WTC11 (cell line): ENCODE measurements around the gene MYL7. TPM values are rescaled to one million over a fixed set of nuclear protein-coding genes. Genes with fewer than 3 reads are reported as not detected.
A peak's percentile ranks its signal among the peaks of the same experiment; 100 is the strongest.

Experiments used
- ATAC-seq: fragments of 200-7000 bp; cut with Tn5 transposase; 2 replicates; pipeline ENCODE4 v1.10.0; 2021; ENCODE audit warnings: mild to moderate bottlenecking, moderate library complexity
- CTCF ChIA-PET: fragments of 300-600 bp; sonication (Branson Sonifier 250); formaldehyde crosslinking; loops from one replicate; lab custom pipeline; 2021; ENCODE audit warnings: antibody characterized with exemption; lab: Charles Lee
- POLR2A ChIA-PET: fragments of 350-600 bp; sonication (Branson Sonifier 250); formaldehyde crosslinking; loops from one replicate; lab custom pipeline; 2021; ENCODE audit warnings: antibody characterized with exemption; lab: Charles Lee
- DNase-seq: peaks from one replicate; pipeline ENCODE4 v3.0.0; 2021; ENCODE audit warnings: low spot score
- H3K27ac Mint-ChIP-seq: 2 replicates; pipeline ENCODE4 v1.8.0; 2021; ENCODE audit warnings: mixed read lengths
- H3K27me3 Mint-ChIP-seq: 2 replicates; pipeline ENCODE4 v1.8.0; 2021; ENCODE audit warnings: low read depth, mild to moderate bottlenecking, moderate library complexity, mixed read lengths
- H3K36me3 Mint-ChIP-seq: 2 replicates; pipeline ENCODE4 v1.8.0; 2021; ENCODE audit warnings: mixed read lengths
- H3K4me1 Mint-ChIP-seq: 2 replicates; pipeline ENCODE4 v1.8.0; 2022; ENCODE audit warnings: mixed read lengths
- H3K4me3 Mint-ChIP-seq: 2 replicates; pipeline ENCODE4 v1.8.0; 2021; ENCODE audit warnings: mild to moderate bottlenecking, moderate library complexity, mixed read lengths
- H3K9me3 Mint-ChIP-seq: 2 replicates; pipeline ENCODE4 v1.8.0; 2021; ENCODE audit warnings: mixed read lengths
- ATF1 ChIP-seq: sonication (generic); formaldehyde crosslinking; IDR thresholded peaks from 2 replicates; pipeline ENCODE4 v1.8.1; 2023; ENCODE audit warnings: mild to moderate bottlenecking, moderate library complexity, missing genetic modification reagents
- CREB1 ChIP-seq: sonication (generic); formaldehyde crosslinking; IDR thresholded peaks from 2 replicates; pipeline ENCODE4 v1.8.0; 2023; ENCODE audit warnings: mild to moderate bottlenecking, missing genetic modification reagents
- ESRRA ChIP-seq: sonication (generic); formaldehyde crosslinking; IDR thresholded peaks from 2 replicates; pipeline ENCODE4 v1.8.1; 2022; ENCODE audit warnings: mild to moderate bottlenecking, missing genetic modification reagents, borderline replicate concordance
- FOXJ3 ChIP-seq: sonication (generic); formaldehyde crosslinking; IDR thresholded peaks from 2 replicates; pipeline ENCODE4 v1.9.0; 2021; ENCODE audit warnings: missing genetic modification reagents, mild to moderate bottlenecking, borderline replicate concordance
- GABPB1 ChIP-seq: sonication (generic); formaldehyde crosslinking; IDR thresholded peaks from 2 replicates; pipeline ENCODE4 v1.8.1; 2023; ENCODE audit warnings: mild to moderate bottlenecking, missing genetic modification reagents
- IRF1 ChIP-seq: sonication (generic); formaldehyde crosslinking; IDR thresholded peaks from 2 replicates; pipeline ENCODE4 v1.8.0; 2023; ENCODE audit warnings: missing genetic modification reagents
- JAZF1 ChIP-seq: fragments of 250-450 bp; sonication (Bioruptor Pico); IDR thresholded peaks from 2 replicates; pipeline ENCODE4 v1.9.0; 2021; ENCODE audit warnings: moderate library complexity, mild to moderate bottlenecking, inconsistent platforms
- OVOL2 ChIP-seq: fragments of 250-450 bp; sonication (Bioruptor Pico); IDR thresholded peaks from 2 replicates; pipeline ENCODE4 v1.9.0; 2021; ENCODE audit warnings: mild to moderate bottlenecking, borderline replicate concordance
- SMAD4 ChIP-seq: sonication (generic); formaldehyde crosslinking; IDR thresholded peaks from 2 replicates; pipeline ENCODE4 v1.8.0; 2022; ENCODE audit warnings: mild to moderate bottlenecking, missing genetic modification reagents
- ZNF121 ChIP-seq: sonication (generic); formaldehyde crosslinking; IDR thresholded peaks from 2 replicates; pipeline ENCODE4 v1.8.0; 2023; ENCODE audit warnings: missing genetic modification reagents
- ZNF232 ChIP-seq: sonication (generic); formaldehyde crosslinking; IDR thresholded peaks from 2 replicates; pipeline ENCODE4 v1.8.0; 2022; ENCODE audit warnings: mild to moderate bottlenecking, missing genetic modification reagents
- ZNF281 ChIP-seq: sonication (generic); formaldehyde crosslinking; IDR thresholded peaks from 2 replicates; pipeline ENCODE4 v1.8.0; 2023; ENCODE audit warnings: mild to moderate bottlenecking, missing genetic modification reagents
- ZNF671 ChIP-seq: fragments of 250-450 bp; sonication (Bioruptor Pico); IDR thresholded peaks from 2 replicates; pipeline ENCODE4 v1.8.0; 2021; ENCODE audit warnings: mild to moderate bottlenecking
- total RNA-seq: library from RNA; stranded (reverse); gene quantifications from 3 replicates; pipeline ENCODE4 v1.2.3, GENCODE V29; 2021

The MYL7 gene
- total RNA-seq, 1 experiment from 2014 or later: 0.90 TPM

DNA sequence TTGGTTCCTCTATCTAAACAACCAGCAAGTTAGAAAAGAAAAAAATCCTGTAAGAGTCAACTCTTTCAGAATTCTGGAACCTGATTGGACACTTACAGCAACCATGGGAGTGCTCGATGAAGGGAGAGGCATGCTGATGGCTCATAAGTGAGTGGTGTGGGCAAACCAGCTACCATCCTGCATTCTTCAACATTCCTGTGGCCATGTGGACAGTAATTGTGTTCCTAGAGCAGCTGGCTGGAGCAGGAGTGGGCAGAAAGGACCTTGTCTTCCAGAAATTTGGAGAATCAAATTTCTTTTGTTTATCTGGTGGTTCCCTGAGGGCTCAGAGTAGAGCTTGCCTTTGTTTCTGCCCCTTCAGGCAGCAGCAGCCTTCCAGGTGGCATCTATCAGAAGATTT, 22.5 kb upstream of the MYL7 start:
- DNase-seq: no peak
- Mint-ChIP-seq H3K9me3 (peaks cover 3% of the 10 kb centered on the region; the same call in 1 of the 2 replicates), H3K36me3 (no peaks in the 10 kb centered on the region), H3K4me1 (peaks cover 11% of the 10 kb centered on the region), H3K4me3 (no peak overlapping the region)
- ChIA-PET POLR2A (no interaction called here), CTCF (interaction anchor here (0.9 to 1.6 kb wide), 2 partner anchors 17 to 77 kb away, joined by 3 to 4 read pairs; no protein-coding TSS in a partner anchor)
- TF ChIP-seq ESRRA (CRISPR knock-in tag): no peak
- TF ChIP-seq OVOL2 (CRISPR knock-in tag): no peak
- no peak for TF ChIP-seq ATF1 (CRISPR knock-in tag)
- TF ChIP-seq SMAD4: no peak
- TF ChIP-seq ZNF281 (CRISPR knock-in tag): no peak
- no peak for TF ChIP-seq ZNF232
- no peak for TF ChIP-seq CREB1
- TF ChIP-seq, all 79 proteins: peak for 0
- H3K27me3 Mint-ChIP-seq: peaks cover 4% of the 10 kb centered on the region
- H3K27ac Mint-ChIP-seq: no peak overlapping the region
- ATAC-seq: peak; percentile 48; the same call in 1 of the 2 replicates

- Mint-ChIP-seq H3K4me1 (peaks cover 11% of the 10 kb centered on the region), H3K4me3 (no peak overlapping the region), H3K36me3 (no peaks in the 10 kb centered on the region), H3K27me3 (peaks cover 4% of the 10 kb centered on the region; the same call in 1 of the 2 replicates), H3K27ac (no peak overlapping the region), H3K9me3 (peaks cover 3% of the 10 kb centered on the region; the same call in 1 of the 2 replicates)
- ChIA-PET POLR2A (no interaction called here), CTCF (no interaction called here)
- no peak for DNase-seq
- TF ChIP-seq IRF1 (no peak), ZNF121 (CRISPR knock-in tag) (no peak), ZNF671 (CRISPR knock-in tag) (no peak), GABPB1 (CRISPR knock-in tag) (no peak)
- ATAC-seq: 0 out of 2 replicates have a peak, but pooled peaks have one; percentile 41
Measured at GRCh38 chr7:44162785-44163395, 21.8 kb upstream of the MYL7 start.

GRCh38 chr7:44162179-44162578, 21.0 kb upstream of the MYL7 start:
- CTCF ChIA-PET: no interaction called here

DNA sequence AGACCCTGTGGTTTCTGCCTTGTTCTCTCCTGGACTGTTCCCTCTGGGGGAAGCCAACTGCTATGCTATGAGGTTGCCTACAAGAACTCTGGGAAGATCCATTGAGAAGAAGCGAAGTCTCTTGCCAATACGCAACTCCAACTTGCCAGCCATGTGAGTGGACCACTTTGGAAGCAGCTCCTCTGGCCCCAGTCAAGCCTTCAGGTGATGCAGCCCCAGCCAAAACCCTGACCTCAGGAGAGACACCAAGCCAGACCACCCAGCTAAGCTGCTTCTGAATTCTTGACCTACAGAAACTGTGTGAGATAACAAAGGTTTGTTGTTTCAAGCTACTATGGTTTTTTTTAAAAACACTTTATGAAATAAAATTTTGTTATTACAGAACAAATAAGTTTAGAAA, 20.2 kb upstream of the MYL7 start:
- ATAC-seq (no peak), DNase-seq (no peak)
- H3K9me3 Mint-ChIP-seq: peaks cover 3% of the 10 kb centered on the region; the same call in 1 of the 2 replicates
- peaks cover 11% of the 10 kb centered on the region for H3K4me1 Mint-ChIP-seq
- no peaks in the 10 kb centered on the region; the same call in 1 of the 2 replicates for H3K27me3 Mint-ChIP-seq
- TF ChIP-seq JAZF1: no peak
- ChIA-PET CTCF (interaction anchor here (0.6 kb wide), 1 partner anchor 59 kb away, joined by 4 read pairs; no protein-coding TSS in a partner anchor), POLR2A (no interaction called here)
- no peaks in the 10 kb centered on the region for H3K36me3 Mint-ChIP-seq
- no peak overlapping the region for H3K27ac Mint-ChIP-seq
- H3K4me3 Mint-ChIP-seq: no peak overlapping the region

More at GRCh38 chr7:44162179-44162578, 21.0 kb upstream of the MYL7 start:
- H3K36me3 Mint-ChIP-seq: no peaks in the 10 kb centered on the region
- ATAC-seq: no peak
- H3K9me3 Mint-ChIP-seq: peaks cover 3% of the 10 kb centered on the region; the same call in 1 of the 2 replicates
- peaks cover 2% of the 10 kb centered on the region; the same call in 1 of the 2 replicates for H3K27me3 Mint-ChIP-seq
- H3K4me1 Mint-ChIP-seq: peaks cover 11% of the 10 kb centered on the region
- POLR2A ChIA-PET: no interaction called here
- H3K27ac Mint-ChIP-seq: no peak overlapping the region
- DNase-seq: no peak
- TF ChIP-seq FOXJ3 (CRISPR knock-in tag) (no peak), GABPB1 (CRISPR knock-in tag) (peak; percentile 84)
- H3K4me3 Mint-ChIP-seq: no peak overlapping the region
